ENCODE data around the gene ZNF213.
A peak's percentile ranks its signal among the peaks of the same experiment; 100 is the strongest.

Gene ZNF213

GRCh38 chr16:3171181-3171854 lies 36.5 kb downstream of the ZNF213 start:
- peaks cover 4 to 14% of the 10 kb centered on the region in 2 experiments for H3K4me1 ChIP-seq (ENCODE audit: control insufficient read depth in 1 of 2, insufficient read depth in 2 of 2, low read length in 2 of 2)
- H3K36me3 ChIP-seq (ENCODE audit: control insufficient read depth in 1 of 2, insufficient read depth in 2 of 2, low read length in 2 of 2), result no peaks in the 10 kb centered on the region
- WGBS (ENCODE audit: extremely low coverage, insufficient coverage, insufficient read length), result no CpG with 5 or more reads among the region's 35 CpGs
- no peak overlapping the region for H4K8ac ChIP-seq (ENCODE audit: low read depth, low read length)
- no peak overlapping the region for H4K91ac ChIP-seq (ENCODE audit: low read depth, low read length)
- no peak overlapping the region for H2BK120ac ChIP-seq (ENCODE audit: insufficient read depth, low read length, poor library complexity)
- no peak overlapping the region for H3K23ac ChIP-seq (ENCODE audit: low read length)
- H3K4me3 ChIP-seq (ENCODE audit: low read depth, low read length), result no peak overlapping the region
- H3K4ac ChIP-seq (ENCODE audit: low read depth, low read length), result no peak overlapping the region
- H3K27me3 ChIP-seq (ENCODE audit: insufficient read depth, low read length), result peaks cover 34% of the 10 kb centered on the region
- H3K9ac ChIP-seq (ENCODE audit: low read length), result no peak overlapping the region
- no peaks in the 10 kb centered on the region for H3K79me1 ChIP-seq (ENCODE audit: low read length)
- peak overlapping the region; percentile 43 for H3K4me2 ChIP-seq (ENCODE audit: low read length)
- no peak overlapping the region for H2AFZ ChIP-seq (ENCODE audit: insufficient read depth, low read length, poor library complexity)
- no peak overlapping the region for H2BK5ac ChIP-seq (ENCODE audit: low read depth, low read length, poor library complexity)
- peaks cover 3% of the 10 kb centered on the region for H3K9me3 ChIP-seq (ENCODE audit: insufficient read depth, low read depth, low read length)
- no peaks in the 10 kb centered on the region for H3K79me2 ChIP-seq (ENCODE audit: control insufficient read depth, insufficient read depth, low read length, poor library complexity)
- no peak overlapping the region for H3K14ac ChIP-seq (ENCODE audit: low read length)
- H3K27ac ChIP-seq (ENCODE audit: low read depth, low read length), result no peak overlapping the region
- H2AK5ac ChIP-seq (ENCODE audit: low read length), result no peak overlapping the region
- H2BK12ac ChIP-seq (ENCODE audit: low read length), result no peak overlapping the region
- H4K12ac ChIP-seq (ENCODE audit: low read depth, low read length), result no peak overlapping the region
- DNase-seq, result no peak
- H3K18ac ChIP-seq (ENCODE audit: low read length), result no peak overlapping the region

DNA sequence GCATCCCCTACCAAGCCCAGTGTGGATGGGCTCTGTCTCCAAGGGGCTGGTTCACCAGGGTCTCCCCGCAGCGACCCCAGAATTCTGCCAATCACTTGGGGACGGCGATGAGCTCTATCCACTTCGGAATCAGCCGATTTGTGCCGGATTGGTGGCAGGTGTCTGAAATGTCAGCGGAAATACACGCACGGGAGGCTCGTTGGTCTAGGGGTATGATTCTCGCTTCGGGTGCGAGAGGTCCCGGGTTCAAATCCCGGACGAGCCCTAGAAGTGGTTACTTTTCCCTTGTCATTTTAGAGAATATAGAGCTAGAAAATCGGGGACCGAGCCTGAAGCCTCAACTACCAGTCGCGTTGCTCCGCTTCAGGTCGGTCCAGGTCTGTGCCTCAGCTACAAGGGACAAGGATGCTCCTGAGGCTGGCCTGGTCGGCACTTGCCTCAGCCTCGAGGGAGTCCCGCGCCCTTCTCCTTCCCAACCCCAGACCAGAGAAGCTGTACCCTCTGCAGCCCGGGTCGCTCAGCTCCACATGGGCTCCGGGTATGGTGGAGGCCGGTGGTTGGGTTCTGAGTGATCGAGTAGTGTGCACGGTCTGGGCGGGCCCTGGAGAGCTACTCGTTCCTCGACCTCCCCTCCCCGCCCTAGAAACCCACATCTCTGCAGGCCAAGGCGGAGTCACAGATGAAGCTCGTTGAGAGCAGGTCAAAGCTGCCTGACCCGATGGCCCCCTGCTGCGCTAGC lies 37.2 kb downstream of the ZNF213 start:
- no peak overlapping the region for H3K27ac ChIP-seq (ENCODE audit: low read depth, low read length)
- H4K8ac ChIP-seq (ENCODE audit: low read depth, low read length), result no peak overlapping the region
- H4K91ac ChIP-seq (ENCODE audit: low read depth, low read length), result no peak overlapping the region
- H3K4me2 ChIP-seq (ENCODE audit: low read length), result peak overlapping the region; percentile 39
- no peak overlapping the region for H2AFZ ChIP-seq (ENCODE audit: insufficient read depth, low read length, poor library complexity)
- H3K79me1 ChIP-seq (ENCODE audit: low read length), result no peaks in the 10 kb centered on the region
- H3K27me3 ChIP-seq (ENCODE audit: insufficient read depth, low read length), result peaks cover 34% of the 10 kb centered on the region
- H2BK5ac ChIP-seq (ENCODE audit: low read depth, low read length, poor library complexity), result no peak overlapping the region
- H3K4me3 ChIP-seq (ENCODE audit: low read depth, low read length), result no peak overlapping the region
- H2BK12ac ChIP-seq (ENCODE audit: low read length), result no peak overlapping the region
- no peak overlapping the region for H3K18ac ChIP-seq (ENCODE audit: low read length)
- H3K14ac ChIP-seq (ENCODE audit: low read length), result no peak overlapping the region
- no peaks in the 10 kb centered on the region for H3K79me2 ChIP-seq (ENCODE audit: control insufficient read depth, insufficient read depth, low read length, poor library complexity)
- H2AK5ac ChIP-seq (ENCODE audit: low read length), result no peak overlapping the region
- H3K23ac ChIP-seq (ENCODE audit: low read length), result no peak overlapping the region
- no peaks in the 10 kb centered on the region for H3K36me3 ChIP-seq (ENCODE audit: control insufficient read depth in 1 of 2, insufficient read depth in 2 of 2, low read length in 2 of 2)
- H3K4me1 ChIP-seq (ENCODE audit: control insufficient read depth in 1 of 2, insufficient read depth in 2 of 2, low read length in 2 of 2), result peaks cover 4 to 14% of the 10 kb centered on the region in 2 experiments
- H3K4ac ChIP-seq (ENCODE audit: low read depth, low read length), result no peak overlapping the region
- no peak for DNase-seq
- H3K9ac ChIP-seq (ENCODE audit: low read length), result no peak overlapping the region
- no peak overlapping the region for H2BK120ac ChIP-seq (ENCODE audit: insufficient read depth, low read length, poor library complexity)
- H3K9me3 ChIP-seq (ENCODE audit: insufficient read depth, low read depth, low read length), result peaks cover 3% of the 10 kb centered on the region
- WGBS (ENCODE audit: extremely low coverage, insufficient coverage, insufficient read length), result no CpG with 5 or more reads among the region's 41 CpGs
- no peak overlapping the region for H4K12ac ChIP-seq (ENCODE audit: low read depth, low read length)

- Histone ChIP-seq H4K91ac (ENCODE audit: low read depth, low read length) (no peak overlapping the region), H3K79me1 (ENCODE audit: low read length) (no peaks in the 10 kb centered on the region), H2AK5ac (ENCODE audit: low read length) (no peak overlapping the region), H3K27me3 (ENCODE audit: insufficient read depth, low read length) (peaks cover 31% of the 10 kb centered on the region), H3K9ac (ENCODE audit: low read length) (no peak overlapping the region), H2AFZ (ENCODE audit: insufficient read depth, low read length, poor library complexity) (peak overlapping the region; percentile 72), H3K9me3 (ENCODE audit: insufficient read depth, low read depth, low read length) (peaks cover 3% of the 10 kb centered on the region), H3K4ac (ENCODE audit: low read depth, low read length) (no peak overlapping the region), H3K18ac (ENCODE audit: low read length) (no peak overlapping the region), H4K12ac (ENCODE audit: low read depth, low read length) (no peak overlapping the region), H3K14ac (ENCODE audit: low read length) (no peak overlapping the region), H4K8ac (ENCODE audit: low read depth, low read length) (no peak overlapping the region), H3K4me1 (ENCODE audit: control insufficient read depth in 1 of 2, insufficient read depth in 2 of 2, low read length in 2 of 2) (peaks cover 4 to 14% of the 10 kb centered on the region in 2 experiments), H3K36me3 (ENCODE audit: control insufficient read depth in 1 of 2, insufficient read depth in 2 of 2, low read length in 2 of 2) (no peaks in the 10 kb centered on the region), H3K4me3 (ENCODE audit: low read depth, low read length) (no peak overlapping the region), H3K23ac (ENCODE audit: low read length) (no peak overlapping the region), H2BK12ac (ENCODE audit: low read length) (no peak overlapping the region), H2BK120ac (ENCODE audit: insufficient read depth, low read length, poor library complexity) (no peak overlapping the region), H3K79me2 (ENCODE audit: control insufficient read depth, insufficient read depth, low read length, poor library complexity) (no peaks in the 10 kb centered on the region), H3K27ac (ENCODE audit: low read depth, low read length) (no peak overlapping the region), H3K4me2 (ENCODE audit: low read length) (peak overlapping the region; percentile 60), H2BK5ac (ENCODE audit: low read depth, low read length, poor library complexity) (no peak overlapping the region)
- WGBS (ENCODE audit: extremely low coverage, insufficient coverage, insufficient read length), result no CpG with 5 or more reads among the region's 24 CpGs
- no peak for DNase-seq
These were observed 39.2 kb downstream of the ZNF213 start for GRCh38 chr16:3173892-3174617.

GRCh38 chr16:3174618-3175148 lies 39.9 kb downstream of the ZNF213 start:
- H2BK12ac ChIP-seq (ENCODE audit: low read length), result no peak overlapping the region
- H3K27ac ChIP-seq (ENCODE audit: low read depth, low read length), result no peak overlapping the region
- no peak overlapping the region for H2BK5ac ChIP-seq (ENCODE audit: low read depth, low read length, poor library complexity)
- peak overlapping the region; percentile 23 for H3K4me2 ChIP-seq (ENCODE audit: low read length)
- no peaks in the 10 kb centered on the region for H3K36me3 ChIP-seq (ENCODE audit: control insufficient read depth in 1 of 2, insufficient read depth in 2 of 2, low read length in 2 of 2)
- H2BK120ac ChIP-seq (ENCODE audit: insufficient read depth, low read length, poor library complexity), result no peak overlapping the region
- no peak overlapping the region for H2AK5ac ChIP-seq (ENCODE audit: low read length)
- peaks cover 28% of the 10 kb centered on the region for H3K27me3 ChIP-seq (ENCODE audit: insufficient read depth, low read length)
- peaks cover 4 to 14% of the 10 kb centered on the region in 2 experiments for H3K4me1 ChIP-seq (ENCODE audit: control insufficient read depth in 1 of 2, insufficient read depth in 2 of 2, low read length in 2 of 2)
- H3K4ac ChIP-seq (ENCODE audit: low read depth, low read length), result no peak overlapping the region
- no peak overlapping the region for H3K23ac ChIP-seq (ENCODE audit: low read length)
- WGBS (ENCODE audit: extremely low coverage, insufficient coverage, insufficient read length), result no CpG with 5 or more reads among the region's 28 CpGs
- H2AFZ ChIP-seq (ENCODE audit: insufficient read depth, low read length, poor library complexity), result no peak overlapping the region
- H3K79me1 ChIP-seq (ENCODE audit: low read length), result no peaks in the 10 kb centered on the region
- H4K12ac ChIP-seq (ENCODE audit: low read depth, low read length), result no peak overlapping the region
- no peak overlapping the region for H4K91ac ChIP-seq (ENCODE audit: low read depth, low read length)
- no peak overlapping the region for H4K8ac ChIP-seq (ENCODE audit: low read depth, low read length)
- H3K9me3 ChIP-seq (ENCODE audit: insufficient read depth, low read depth, low read length), result peaks cover 3% of the 10 kb centered on the region
- no peak overlapping the region for H3K4me3 ChIP-seq (ENCODE audit: low read depth, low read length)
- no peak overlapping the region for H3K9ac ChIP-seq (ENCODE audit: low read length)
- no peaks in the 10 kb centered on the region for H3K79me2 ChIP-seq (ENCODE audit: control insufficient read depth, insufficient read depth, low read length, poor library complexity)
- H3K14ac ChIP-seq (ENCODE audit: low read length), result no peak overlapping the region
- no peak for DNase-seq
- H3K18ac ChIP-seq (ENCODE audit: low read length), result no peak overlapping the region

Measured in trophoblast cell (in vitro differentiated cells and primary cell).